GM12878 (cell line): Measurements from ENCODE around the gene CSRP1. TPM values are rescaled to one million over a fixed set of nuclear protein-coding genes. Genes with fewer than 3 reads are reported as not detected.

Experiments used
- ATAC-seq: fragments of 200-7000 bp; cut with Tn5 transposase; 3 replicates; pipeline ENCODE4 v1.9.1; 2020; ENCODE audit warnings: mild to moderate bottlenecking, moderate library complexity
- BruUV-seq: library from RNA; stranded (reverse); fragments of 400-500 nt; replicated peaks from 2 replicates; lab custom pipeline; 2021; lab: Mats Ljungman, UMichigan
- CTCF ChIA-PET: fragments of 300-600 bp; sonication (Branson Sonifier 250); formaldehyde crosslinking; extraction: SDS; loops from one replicate; lab custom pipeline; 2021; ENCODE audit warnings: inconsistent platforms; lab: Yijun Ruan, JAX
- POLR2A ChIA-PET: fragments of 350-600 bp; formaldehyde crosslinking; extraction: SDS; loops from one replicate; lab custom pipeline; 2021; ENCODE audit warnings: inconsistent platforms; lab: Charles Lee
- RAD21 ChIA-PET: fragments of 300-600 bp; sonication (Branson Sonifier 250); formaldehyde crosslinking; loops from one replicate; lab custom pipeline; 2023; ENCODE audit warnings: antibody characterized with exemption; ENCODE audit not compliant: unreplicated experiment; lab: Charles Lee
- SMC1A ChIA-PET: fragments of 300-600 bp; sonication (Branson Sonifier 250); formaldehyde crosslinking; loops from one replicate; lab custom pipeline; 2023; ENCODE audit not compliant: unreplicated experiment, uncharacterized antibody; lab: Charles Lee
- DNase-seq: peaks from one replicate; pipeline ENCODE4 v3.0.0-alpha.2; 2011; ENCODE audit warnings: low read depth, low spot score
- FAIRE-seq: peaks from 3 replicates; lab custom pipeline; 2011; peaks lifted over from hg19 to GRCh38; lab: Jason Lieb, UNC
- H2AFZ ChIP-seq: 2 replicates; pipeline ENCODE4 v1.6.0; 2011; ENCODE audit warnings: low read depth, low read length, control low read depth; ENCODE audit not compliant: control insufficient read depth
- H3K27ac ChIP-seq: 2 replicates; pipeline ENCODE4 v1.5.1; 2011; ENCODE audit warnings: control low read depth; ENCODE audit not compliant: control insufficient read depth, insufficient read depth
- H3K27me3 ChIP-seq, 2 experiments: replicated peaks in 1 of 2; 2 replicates each; pipeline versions ENCODE4 v1.6.0 to v1.6.1; 2011; ENCODE audit warnings: low read length in 1 of 2; ENCODE audit not compliant: control insufficient read depth in 2 of 2, insufficient read depth in 2 of 2
- H3K36me3 ChIP-seq, 2 experiments: 2 replicates each; pipeline ENCODE4 v1.5.1; 2011; ENCODE audit warnings: low read length in 1 of 2; ENCODE audit not compliant: control insufficient read depth in 2 of 2, insufficient read depth in 2 of 2
- H3K4me1 ChIP-seq: 2 replicates; pipeline ENCODE4 v1.6.1; 2011; ENCODE audit warnings: mild to moderate bottlenecking, low read length, moderate library complexity, mixed read lengths; ENCODE audit not compliant: control insufficient read depth, insufficient read depth
- H3K4me2 ChIP-seq: 2 replicates; pipeline ENCODE4 v1.6.0; 2011; ENCODE audit warnings: control low read depth; ENCODE audit not compliant: control insufficient read depth, insufficient read depth
- H3K4me3 ChIP-seq: fragments of 200-600 bp; sonication (generic); 2 replicates; pipeline ENCODE4 v1.5.1; 2016
- H3K79me2 ChIP-seq: 2 replicates; pipeline ENCODE4 v1.6.0; 2011; ENCODE audit warnings: low read length; ENCODE audit not compliant: control insufficient read depth, insufficient read depth
- H3K9ac ChIP-seq: 2 replicates; pipeline ENCODE4 v1.8.0; 2011; ENCODE audit warnings: low read length, control low read depth, mixed read lengths; ENCODE audit not compliant: control insufficient read depth, insufficient read depth
- H3K9me3 ChIP-seq: replicated peaks from 3 replicates; pipeline ENCODE4 v1.5.1; 2011; ENCODE audit warnings: mild to moderate bottlenecking, low read length; ENCODE audit not compliant: control insufficient read depth, insufficient read depth
- H4K20me1 ChIP-seq: 2 replicates; pipeline ENCODE4 v1.6.0; 2011; ENCODE audit not compliant: control insufficient read depth, insufficient read depth
- ASH2L ChIP-seq: fragments of 300-600, 200-600 bp; sonication (generic); IDR thresholded peaks from 2 replicates; pipeline ENCODE4 v1.6.1; 2017; ENCODE audit warnings: low read depth, mild to moderate bottlenecking, borderline replicate concordance
- CREM ChIP-seq: IDR thresholded peaks from 2 replicates; pipeline ENCODE4 v1.6.1; 2014; ENCODE audit warnings: antibody characterized with exemption, low read depth
- DPF2 ChIP-seq: fragments of 450-650 bp; IDR thresholded peaks from 2 replicates; pipeline ENCODE4 v1.6.1; 2017; ENCODE audit warnings: mild to moderate bottlenecking
- HCFC1 ChIP-seq: fragments of 150-350 bp; IDR thresholded peaks from 2 replicates; pipeline ENCODE4 v1.6.1; 2014; ENCODE audit warnings: low read length
- HDAC2 ChIP-seq: fragments of 200-600 bp; sonication (generic); IDR thresholded peaks from 2 replicates; pipeline ENCODE4 v1.6.1; 2017
- JUND ChIP-seq: IDR thresholded peaks from 2 replicates; pipeline ENCODE4 v1.6.1; 2012; ENCODE audit warnings: low read depth, mild to moderate bottlenecking, low read length, improper control_type of control experiment, moderate library complexity
- NFXL1 ChIP-seq: fragments of 450-650 bp; IDR thresholded peaks from 2 replicates; pipeline ENCODE4 v1.6.1; 2017; ENCODE audit warnings: antibody characterized with exemption, mild to moderate bottlenecking, borderline replicate concordance
- NR2F1 ChIP-seq: fragments of 450-650 bp; conservative IDR thresholded peaks from 2 replicates; pipeline ENCODE4 v1.6.1; 2017; ENCODE audit warnings: mild to moderate bottlenecking
- POLR2A ChIP-seq: IDR thresholded peaks from 2 replicates; pipeline ENCODE4 v1.6.1; 2011; ENCODE audit warnings: low read depth, mild to moderate bottlenecking, low read length
- SIX5 ChIP-seq: IDR thresholded peaks from 2 replicates; pipeline ENCODE4 v1.6.1; 2011; ENCODE audit warnings: mild to moderate bottlenecking, low read depth, low read length, moderate library complexity; ENCODE audit not compliant: severe bottlenecking
- ZBTB40 ChIP-seq: fragments of 450-650 bp; IDR thresholded peaks from 2 replicates; pipeline ENCODE4 v1.6.1; 2016; ENCODE audit warnings: mild to moderate bottlenecking, moderate library complexity, borderline replicate concordance
- WGBS: methylation state at CpG from one replicate; pipeline ENCODE4 v1.1.6; 2016; ENCODE audit warnings: low lambda C conversion rate; ENCODE audit not compliant: insufficient replicate concordance, insufficient coverage; ENCODE audit errors: missing lambda C conversion rate; 5-methylcytosine and 5-hydroxymethylcytosine counted together
- in situ Hi-C: fragments of 300-500 bp; cut with MboI; formaldehyde crosslinking; loops from 9 replicates; pipeline ENCODE4 v1.14.3; 2018; ENCODE audit warnings: mixed read lengths
- intact Hi-C: fragments of 100-400 bp; cut with micrococcal nuclease; formaldehyde crosslinking; loops from one replicate; pipeline ENCODE4 v1.14.2; 2022; ENCODE audit not compliant: unreplicated experiment
- polyA plus RNA-seq, 11 experiments: library from polyadenylated mRNA; depleted of rRNA in 4 of 11; unstranded in 6 of 11; stranded (reverse) in 5 of 11; fragments of >200 nt; fragmentation: Nextera tagmentation in 4 of 11; fragmentation: Illumina TruSeq in 1 of 11; extraction: Ambion mirVana in 4 of 11; extraction: Trizol in 1 of 11; gene quantifications; 1 replicate in 1 of 11; 2 replicates in 10 of 11; pipeline versions ENCODE4 v1.2.1 to v1.2.3, GENCODE V29; 2011 to 2016; ENCODE audit warnings: inconsistent platforms in 2 of 11, missing spikeins in 2 of 11, low read depth in 1 of 11
- total RNA-seq, 4 experiments: library from RNA; depleted of rRNA in 3 of 4; stranded (reverse); fragments of >200 nt in 3 of 4; fragmentation: Illumina TruSeq in 1 of 4; extraction: Trizol in 1 of 4; gene quantifications; 2 replicates each; pipeline versions ENCODE4 v1.2.1 to v1.2.3, GENCODE V29; 2013 to 2021
- TF ChIP-seq, protein P1 (sequence below): fragments of 450-650 bp; IDR thresholded peaks from 2 replicates; pipeline ENCODE4 v1.6.1; 2016; ENCODE audit warnings: mild to moderate bottlenecking

CSRP1 gene
- total and polyA plus RNA-seq, 10 of the 15 experiments (the other 5 are each of a cell fraction or from before 2014, with no cell fraction given): 23.4 to 99.2 (median 80.7) TPM

DNA sequence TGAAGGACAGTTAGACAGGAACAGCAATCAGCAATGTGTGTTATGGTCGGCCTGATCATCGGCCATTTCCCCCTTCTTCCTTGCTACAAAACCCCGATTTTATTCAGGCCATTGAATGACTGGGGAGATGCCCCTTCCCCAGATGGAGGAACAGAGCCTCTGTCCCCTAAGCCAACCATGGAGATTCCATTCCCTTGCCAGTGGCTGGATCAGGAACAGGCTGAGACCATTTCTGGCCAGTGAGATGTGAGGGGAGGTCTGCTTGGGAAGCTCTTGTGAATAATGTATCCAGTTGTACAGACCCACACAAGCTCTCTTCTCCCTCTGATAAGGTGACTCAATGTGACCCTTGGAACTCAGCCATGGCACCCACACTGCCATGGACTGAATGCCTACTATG is 7.7 kb downstream of the CSRP1 start:
- Histone ChIP-seq H3K4me1 (no peaks in the 10 kb centered on the region), H4K20me1 (no peaks in the 10 kb centered on the region), H3K4me3 (no peak overlapping the region), H3K27me3 (no peaks in the 10 kb centered on the region), H3K9ac (no peak overlapping the region), H2AFZ (no peak overlapping the region), H3K27ac (no peak overlapping the region), H3K9me3 (no peaks in the 10 kb centered on the region), H3K36me3 (peaks cover 11% of the 10 kb centered on the region in 2 experiments; a peak in 3 of 4 replicates), H3K79me2 (peaks cover 2% of the 10 kb centered on the region), H3K4me2 (no peak overlapping the region)
- ChIA-PET RAD21 (interaction anchor here (0.8 to 1.0 kb wide), 2 partner anchors 11 to 17 kb away, joined by 4 read pairs; no protein-coding TSS in a partner anchor), CTCF (interaction anchor here (1.1 to 13.1 kb wide), 4 partner anchors 9 to 636 kb away, joined by 3 to 198 read pairs (median 74); no protein-coding TSS in a partner anchor), SMC1A (interaction anchor here (7.2 to 18.7 kb wide), 2 partner anchors 13 to 15 kb away, joined by 56 to 514 read pairs; no protein-coding TSS in a partner anchor), POLR2A (no interaction called here)
- ATAC-seq (no peak), DNase-seq (no peak), FAIRE-seq (no peak)
- no TSS peak for BruUV-seq
- in situ Hi-C loops (no loop called here), intact Hi-C loops (no loop called here)
- WGBS: 100% methylated on average over 3 of the region's 3 CpGs
- no peak for TF ChIP-seq NR2F1
- TF ChIP-seq ZBTB40: no peak
- no peak for TF ChIP-seq JUND
- no peak for TF ChIP-seq HCFC1
- TF ChIP-seq, protein P1, sequence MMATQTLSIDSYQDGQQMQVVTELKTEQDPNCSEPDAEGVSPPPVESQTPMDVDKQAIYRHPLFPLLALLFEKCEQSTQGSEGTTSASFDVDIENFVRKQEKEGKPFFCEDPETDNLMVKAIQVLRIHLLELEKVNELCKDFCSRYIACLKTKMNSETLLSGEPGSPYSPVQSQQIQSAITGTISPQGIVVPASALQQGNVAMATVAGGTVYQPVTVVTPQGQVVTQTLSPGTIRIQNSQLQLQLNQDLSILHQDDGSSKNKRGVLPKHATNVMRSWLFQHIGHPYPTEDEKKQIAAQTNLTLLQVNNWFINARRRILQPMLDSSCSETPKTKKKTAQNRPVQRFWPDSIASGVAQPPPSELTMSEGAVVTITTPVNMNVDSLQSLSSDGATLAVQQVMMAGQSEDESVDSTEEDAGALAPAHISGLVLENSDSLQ: no peak
- no peak for TF ChIP-seq POLR2A
- no peak for TF ChIP-seq HDAC2
- TF ChIP-seq CREM: no peak
- TF ChIP-seq ASH2L: no peak
- TF ChIP-seq SIX5: no peak
- TF ChIP-seq NFXL1: no peak
- TF ChIP-seq DPF2: no peak
